Keratinocyte (primary cell): ENCODE results near the gene HNF4A.

ENCODE experiments used
- CTCF ChIP-seq, 3 experiments: IDR thresholded peaks in 1 of 3; conservative IDR thresholded peaks in 1 of 3; optimal IDR thresholded peaks in 1 of 3; 2 replicates in 2 of 3; 3 replicates in 1 of 3; pipeline versions ENCODE3 to v1.5.1; 2011; ENCODE audit warnings: low read length in 3 of 3, mild to moderate bottlenecking in 3 of 3, moderate library complexity in 2 of 3, control low read depth in 1 of 3, inconsistent platforms in 1 of 3; ENCODE audit not compliant: insufficient read depth in 2 of 3; ENCODE audit errors: extremely low read depth in 1 of 3
- EZH2 ChIP-seq: IDR thresholded peaks from one replicate; pipeline ENCODE4 v1.6.1; 2012; ENCODE audit warnings: inconsistent platforms, mild to moderate bottlenecking, low read length, moderate library complexity

- TF ChIP-seq CTCF (optimal IDR thresholded peaks at IDR 0.05 in 1 of 3, IDR thresholded peaks at IDR 0.05 in 1 of 3, conservative IDR thresholded peaks at IDR 0.05 in 1 of 3; ENCODE audit: extremely low read depth in 1 of 3, insufficient read depth in 2 of 3, low read length in 3 of 3) (no peak), EZH2 (no peak)
Observed at GRCh38 chr20:44324343-44324742, 31.2 kb upstream of the HNF4A start.
